WTC11 (cell line): Measurements from ENCODE around the gene PNPT1.

Experiments
- CBFB ChIP-seq: sonication (generic); formaldehyde crosslinking; IDR thresholded peaks from 2 replicates; pipeline ENCODE4 v1.8.1; 2022; ENCODE audit warnings: mild to moderate bottlenecking, low read depth, missing genetic modification reagents
- CREB1 ChIP-seq: sonication (generic); formaldehyde crosslinking; IDR thresholded peaks from 2 replicates; pipeline ENCODE4 v1.8.0; 2023; ENCODE audit warnings: mild to moderate bottlenecking, missing genetic modification reagents
- CTCF ChIP-seq: fragments of 200-600 bp; IDR thresholded peaks from 2 replicates; pipeline ENCODE4 v1.8.0; 2022; ENCODE audit warnings: antibody characterized with exemption
- GRHL2 ChIP-seq: fragments of 250-450 bp; sonication (Bioruptor Pico); IDR thresholded peaks from 2 replicates; pipeline ENCODE4 v1.8.0; 2022; ENCODE audit warnings: mild to moderate bottlenecking, moderate library complexity; ENCODE audit not compliant: insufficient replicate concordance, severe bottlenecking
- MAX ChIP-seq: sonication (generic); formaldehyde crosslinking; IDR thresholded peaks from 2 replicates; pipeline ENCODE4 v1.8.0; 2022; ENCODE audit warnings: mild to moderate bottlenecking, missing genetic modification reagents
- NR3C1 ChIP-seq: sonication (generic); formaldehyde crosslinking; conservative IDR thresholded peaks from 2 replicates; pipeline ENCODE4 v1.8.1; 2023; ENCODE audit warnings: low read depth, mild to moderate bottlenecking, missing genetic modification reagents
- PREB ChIP-seq: sonication (generic); formaldehyde crosslinking; IDR thresholded peaks from 2 replicates; pipeline ENCODE4 v1.8.1; 2022; ENCODE audit warnings: mild to moderate bottlenecking, missing genetic modification reagents, moderate library complexity, borderline replicate concordance
- TCF7 ChIP-seq: sonication (generic); formaldehyde crosslinking; IDR thresholded peaks from 2 replicates; pipeline ENCODE4 v1.8.0; 2022; ENCODE audit warnings: mild to moderate bottlenecking, low read depth, missing genetic modification reagents, moderate library complexity
- ZMAT4 ChIP-seq: fragments of 250-450 bp; sonication (Bioruptor Pico); IDR thresholded peaks from 2 replicates; pipeline ENCODE4 v1.9.0; 2021; ENCODE audit warnings: mild to moderate bottlenecking
- ZNF121 ChIP-seq: sonication (generic); formaldehyde crosslinking; IDR thresholded peaks from 2 replicates; pipeline ENCODE4 v1.8.0; 2023; ENCODE audit warnings: missing genetic modification reagents
- ZNF263 ChIP-seq: sonication (generic); formaldehyde crosslinking; IDR thresholded peaks from 2 replicates; pipeline ENCODE4 v1.8.1; 2022; ENCODE audit warnings: low read depth, mild to moderate bottlenecking, moderate library complexity, missing genetic modification reagents

DNA sequence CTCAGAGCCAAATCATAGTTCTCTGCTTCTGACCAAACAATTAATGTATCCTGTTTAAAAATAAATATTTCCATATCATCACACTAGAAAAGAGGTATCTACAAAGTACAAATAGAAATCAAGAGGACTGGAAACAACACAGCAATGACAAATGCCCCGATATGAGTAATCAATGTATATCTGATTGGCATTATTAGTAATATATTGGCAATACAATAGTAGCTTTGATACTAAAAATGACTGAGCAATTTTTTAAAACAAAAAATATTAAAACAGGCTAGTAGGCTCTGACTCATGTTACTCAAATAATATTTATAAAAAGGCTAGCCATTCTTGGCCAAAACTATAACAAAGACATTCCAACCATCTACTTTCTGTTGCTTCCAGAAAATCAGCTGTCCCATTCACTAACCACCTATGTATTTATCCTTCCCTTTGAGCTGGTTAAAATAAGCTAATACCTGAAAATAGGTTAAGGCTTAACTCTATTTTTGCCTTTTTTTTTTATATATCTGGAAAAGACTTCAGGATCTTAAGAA lies 89.5 kb downstream of the PNPT1 start:
- TF ChIP-seq CREB1 (CRISPR knock-in tag) (no peak), NR3C1 (CRISPR knock-in tag) (no peak), ZMAT4 (CRISPR knock-in tag) (no peak), TCF7 (CRISPR knock-in tag) (no peak), ZNF263 (CRISPR knock-in tag) (no peak), CBFB (CRISPR knock-in tag) (no peak), GRHL2 (CRISPR knock-in tag) (no peak), MAX (CRISPR knock-in tag) (no peak), CTCF (no peak), PREB (CRISPR knock-in tag) (no peak), ZNF121 (CRISPR knock-in tag) (no peak)
